H1 (cell line): Measurements from ENCODE around the gene KCNK15. TPM values are rescaled to one million over a fixed set of nuclear protein-coding genes. Genes with fewer than 3 reads are reported as not detected.

Source experiments
- CTCF ChIA-PET: fragments of 300-600 bp; sonication (Branson Sonifier 250); formaldehyde crosslinking; loops from one replicate; lab custom pipeline; 2021; ENCODE audit not compliant: partially characterized antibody; lab: Charles Lee
- POLR2A ChIA-PET: fragments of 300-600 bp; sonication (Branson Sonifier 250); formaldehyde crosslinking; loops from one replicate; lab custom pipeline; 2021; ENCODE audit warnings: inconsistent platforms; ENCODE audit not compliant: partially characterized antibody; lab: Charles Lee
- DNase-seq, 2 experiments: peaks; one replicate each; pipeline versions ENCODE4 v3.0.0 to v3.0.0-alpha.2; 2010 to 2022; ENCODE audit warnings: low spot score in 2 of 2, low read depth in 1 of 2, mixed read lengths in 1 of 2
- FAIRE-seq: peaks from 2 replicates; lab custom pipeline; 2011; peaks lifted over from hg19 to GRCh38; lab: Jason Lieb, UNC
- H2AFZ ChIP-seq: 2 replicates; pipeline ENCODE4 v1.8.1; 2012; ENCODE audit warnings: low read length, inconsistent platforms
- H2AK5ac ChIP-seq: 2 replicates; pipeline ENCODE4 v1.6.1; 2013; ENCODE audit warnings: low read depth, low read length
- H2BK120ac ChIP-seq: replicated peaks from 2 replicates; pipeline ENCODE3; 2013; ENCODE audit warnings: low read depth, low read length, inconsistent platforms
- H2BK12ac ChIP-seq: 2 replicates; pipeline ENCODE4 v1.6.1; 2013; ENCODE audit warnings: low read depth, low read length
- H2BK15ac ChIP-seq: 2 replicates; pipeline ENCODE4 v1.6.1; 2013; ENCODE audit warnings: low read length
- H2BK20ac ChIP-seq: 2 replicates; pipeline ENCODE4 v1.6.1; 2013; ENCODE audit warnings: low read length
- H2BK5ac ChIP-seq: 2 replicates; pipeline ENCODE4 v1.6.1; 2013; ENCODE audit warnings: low read depth, low read length
- H3K14ac ChIP-seq: 2 replicates; pipeline ENCODE4 v1.6.1; 2013; ENCODE audit warnings: inconsistent platforms; ENCODE audit not compliant: insufficient read length
- H3K18ac ChIP-seq: 2 replicates; pipeline ENCODE4 v1.6.1; 2013; ENCODE audit warnings: low read length; ENCODE audit errors: extremely low read depth
- H3K23ac ChIP-seq: 2 replicates; pipeline ENCODE4 v1.6.1; 2013; ENCODE audit warnings: inconsistent platforms; ENCODE audit not compliant: insufficient read length
- H3K23me2 ChIP-seq: 2 replicates; pipeline ENCODE4 v1.6.1; 2013; ENCODE audit warnings: low read depth, low read length
- H3K27ac ChIP-seq: 2 replicates; pipeline ENCODE4 v1.6.1; 2011; ENCODE audit warnings: low read depth, low read length, inconsistent platforms
- H3K27me3 ChIP-seq, 4 experiments: replicated peaks in 1 of 4; 1 replicate in 1 of 4; 2 replicates in 3 of 4; pipeline versions ENCODE4 v1.6.1 to v1.8.1; 2011 to 2013; ENCODE audit warnings: low read length in 3 of 4, mild to moderate bottlenecking in 3 of 4, inconsistent platforms in 2 of 4, mixed read lengths in 2 of 4, moderate library complexity in 1 of 4; ENCODE audit not compliant: control insufficient read depth in 3 of 4, insufficient read depth in 3 of 4; ENCODE audit errors: extremely low read depth in 1 of 4
- H3K36me3 ChIP-seq, 4 experiments: 2 replicates each; pipeline versions ENCODE4 v1.6.1 to v1.8.1; 2011 to 2013; ENCODE audit warnings: mild to moderate bottlenecking in 4 of 4, low read length in 3 of 4, moderate library complexity in 2 of 4, control low read depth in 1 of 4, inconsistent platforms in 1 of 4; ENCODE audit not compliant: insufficient read depth in 4 of 4, control insufficient read depth in 2 of 4
- H3K4ac ChIP-seq: replicated peaks from 2 replicates; pipeline ENCODE3; 2013; ENCODE audit warnings: low read length, low read depth, mixed read lengths, inconsistent platforms; ENCODE audit not compliant: insufficient read length
- H3K4me1 ChIP-seq, 4 experiments: replicated peaks in 1 of 4; 1 replicate in 1 of 4; 2 replicates in 3 of 4; pipeline versions ENCODE4 v1.6.1 to v1.8.1; 2011 to 2013; ENCODE audit warnings: low read length in 3 of 4, inconsistent platforms in 2 of 4, mixed read lengths in 1 of 4; ENCODE audit not compliant: insufficient read depth in 4 of 4, control insufficient read depth in 3 of 4
- H3K4me2 ChIP-seq, 2 experiments: 2 replicates each; pipeline versions ENCODE4 v1.6.1 to v1.8.1; 2011 to 2013; ENCODE audit warnings: low read depth in 2 of 2, low read length in 2 of 2, control low read depth in 1 of 2, inconsistent platforms in 1 of 2, mild to moderate bottlenecking in 1 of 2; ENCODE audit not compliant: insufficient read depth in 1 of 2
- H3K4me3 ChIP-seq, 4 experiments: fragments of 200-600, 300-600 bp in 1 of 4; sonication (generic), shearing (Covaris generic), sonication (Bioruptor Twin) in 1 of 4; 2 replicates each; pipeline versions ENCODE4 v1.5.1 to v1.8.1; 2011 to 2016; ENCODE audit warnings: low read length in 4 of 4, low read depth in 3 of 4, control low read depth in 2 of 4, inconsistent platforms in 2 of 4, mild to moderate bottlenecking in 2 of 4, mixed read lengths in 1 of 4, moderate library complexity in 1 of 4; ENCODE audit not compliant: insufficient read depth in 2 of 4; ENCODE audit errors: extremely low read depth in 1 of 4
- H3K56ac ChIP-seq: replicated peaks from 2 replicates; pipeline ENCODE3; 2013; ENCODE audit warnings: low read depth, mild to moderate bottlenecking, mixed read lengths, low read length, inconsistent platforms; ENCODE audit not compliant: insufficient read length
- H3K79me1 ChIP-seq: 2 replicates; pipeline ENCODE4 v1.6.1; 2013; ENCODE audit warnings: low read depth, low read length, control low read depth
- H3K79me2 ChIP-seq, 2 experiments: 2 replicates each; pipeline versions ENCODE4 v1.6.1 to v1.8.1; 2012 to 2013; ENCODE audit warnings: low read length in 2 of 2, mild to moderate bottlenecking in 2 of 2, inconsistent platforms in 1 of 2; ENCODE audit not compliant: insufficient read depth in 2 of 2, control insufficient read depth in 1 of 2
- H3K9ac ChIP-seq, 4 experiments: replicated peaks in 1 of 4; 1 replicate in 1 of 4; 2 replicates in 3 of 4; pipeline versions ENCODE4 v1.6.1 to v1.8.1; 2011 to 2013; ENCODE audit warnings: low read depth in 3 of 4, low read length in 3 of 4, control low read depth in 2 of 4, mild to moderate bottlenecking in 2 of 4, moderate library complexity in 2 of 4, inconsistent platforms in 1 of 4; ENCODE audit errors: extremely low read depth in 1 of 4
- H3K9me3 ChIP-seq, 2 experiments: 2 replicates each; pipeline versions ENCODE4 v1.6.1 to v1.8.1; 2012 to 2013; ENCODE audit warnings: mild to moderate bottlenecking in 2 of 2, moderate library complexity in 2 of 2, control low read depth in 1 of 2, inconsistent platforms in 1 of 2, low read depth in 1 of 2, low read length in 1 of 2, mixed read lengths in 1 of 2; ENCODE audit not compliant: insufficient read depth in 2 of 2
- H4K20me1 ChIP-seq, 2 experiments: replicated peaks in 1 of 2; 2 replicates each; pipeline versions ENCODE3 to v1.8.1; 2011 to 2013; ENCODE audit warnings: inconsistent platforms in 2 of 2, low read length in 2 of 2, mild to moderate bottlenecking in 1 of 2; ENCODE audit not compliant: insufficient read depth in 2 of 2, control insufficient read depth in 1 of 2
- H4K5ac ChIP-seq: 2 replicates; pipeline ENCODE4 v1.6.1; 2013; ENCODE audit warnings: low read length, low read depth, mixed read lengths, inconsistent platforms; ENCODE audit not compliant: insufficient read length
- H4K8ac ChIP-seq: 2 replicates; pipeline ENCODE4 v1.8.0; 2013; ENCODE audit warnings: mild to moderate bottlenecking, moderate library complexity, low read length, inconsistent platforms; ENCODE audit not compliant: insufficient read depth; ENCODE audit errors: extremely low read depth
- H4K91ac ChIP-seq: replicated peaks from 2 replicates; pipeline ENCODE3; 2013; ENCODE audit warnings: low read length, mixed read lengths, inconsistent platforms; ENCODE audit not compliant: insufficient read length
- BRCA1 ChIP-seq: IDR thresholded peaks from 2 replicates; pipeline ENCODE4 v1.6.1; 2012; ENCODE audit warnings: low read depth, low read length, improper control_type of control experiment
- CBX8 ChIP-seq: fragments of 300-800, 300-1000 bp; sonication (generic); IDR thresholded peaks from 2 replicates; pipeline ENCODE4 v1.7.1; 2016; ENCODE audit warnings: low read depth, low read length, borderline replicate concordance
- FOSL1 ChIP-seq: IDR thresholded peaks from 2 replicates; pipeline ENCODE4 v1.6.1; 2011; ENCODE audit warnings: mild to moderate bottlenecking, low read depth, low read length, moderate library complexity; ENCODE audit not compliant: insufficient read depth
- GTF2F1 ChIP-seq: IDR thresholded peaks from 2 replicates; pipeline ENCODE4 v1.6.1; 2012; ENCODE audit warnings: low read depth, low read length, improper control_type of control experiment, borderline replicate concordance
- JUND ChIP-seq: IDR thresholded peaks from 2 replicates; pipeline ENCODE4 v1.6.1; 2011; ENCODE audit warnings: mild to moderate bottlenecking, improper control_type of control experiment, low read length
- KDM1A ChIP-seq: fragments of 200-600, 300-600 bp; sonication (generic); IDR thresholded peaks from 2 replicates; pipeline ENCODE4 v1.7.1; 2016; ENCODE audit warnings: mild to moderate bottlenecking, low read length, borderline replicate concordance
- KDM4A ChIP-seq: IDR thresholded peaks from one replicate; pipeline ENCODE4 v1.7.1; 2012; ENCODE audit warnings: low read depth, mild to moderate bottlenecking, moderate library complexity, low read length, inconsistent platforms; ENCODE audit not compliant: severe bottlenecking
- MAFK ChIP-seq: IDR thresholded peaks from 2 replicates; pipeline ENCODE4 v1.6.1; 2012; ENCODE audit warnings: low read depth, mild to moderate bottlenecking, improper control_type of control experiment, low read length
- RNF2 ChIP-seq: fragments of 200-900, 300-1000 bp; sonication (generic); IDR thresholded peaks from 2 replicates; pipeline ENCODE4 v1.7.1; 2016; ENCODE audit warnings: borderline replicate concordance, low read depth, mild to moderate bottlenecking, antibody characterized with exemption, low read length; ENCODE audit not compliant: poor library complexity, severe bottlenecking; ENCODE audit errors: missing control alignments
- SIX5 ChIP-seq: IDR thresholded peaks from 2 replicates; pipeline ENCODE4 v1.6.1; 2011; ENCODE audit warnings: mild to moderate bottlenecking, low read depth, low read length
- SP2 ChIP-seq: IDR thresholded peaks from 2 replicates; pipeline ENCODE4 v1.6.1; 2012; ENCODE audit warnings: mild to moderate bottlenecking, low read length, inconsistent platforms
- TAF7 ChIP-seq: optimal IDR thresholded peaks from 2 replicates; pipeline ENCODE3; 2011; ENCODE audit warnings: low read depth, mild to moderate bottlenecking, inconsistent platforms, low read length, moderate library complexity, borderline replicate concordance
- WGBS, 2 experiments: shearing (Covaris generic) in 1 of 2; methylation state at CpG; one replicate each; pipeline versions ENCODE4 v1.1.6 to v1.1.7; 2013 to 2015; ENCODE audit warnings: low lambda C conversion rate in 2 of 2, mixed read lengths in 2 of 2, inconsistent platforms in 1 of 2, low coverage in 1 of 2, missing lambda C conversion rate in 1 of 2; ENCODE audit not compliant: insufficient replicate concordance in 2 of 2, insufficient coverage in 1 of 2, insufficient read length in 1 of 2; ENCODE audit errors: extremely low coverage in 1 of 2, missing lambda C conversion rate in 1 of 2; 5-methylcytosine and 5-hydroxymethylcytosine counted together
- polyA plus RNA-seq, 7 experiments: library from polyadenylated mRNA; depleted of rRNA in 3 of 7; stranded (reverse) in 5 of 7; unstranded in 2 of 7; fragments of >200 nt in 5 of 7; fragments of 200-250 nt in 2 of 7; gene quantifications; 1 replicate in 5 of 7; 2 replicates in 1 of 7; 4 replicates in 1 of 7; pipeline versions ENCODE4 v1.2.1 to v1.2.3, GENCODE V29; 2011 to 2013; ENCODE audit warnings: missing spikeins in 2 of 7, mixed read lengths in 2 of 7
- total RNA-seq: library from RNA; stranded (reverse); fragmentation: NEBNext Ultra II Directional; extraction: Animal tissue kit (Norgen Biotek cat#: 25700); gene quantifications from 2 replicates; pipeline ENCODE4 v1.2.1, GENCODE V29; 2021
- TF ChIP-seq, protein P1 (sequence below): IDR thresholded peaks from 2 replicates; pipeline ENCODE4 v1.6.1; 2011; ENCODE audit warnings: low read depth, mild to moderate bottlenecking, low read length; ENCODE audit not compliant: insufficient read depth

Gene KCNK15
- total and polyA plus RNA-seq, 2 of the 8 experiments (the other 6 are each of a cell fraction or from before 2014, with no cell fraction given) = 0.24 to 0.33 TPM

DNA sequence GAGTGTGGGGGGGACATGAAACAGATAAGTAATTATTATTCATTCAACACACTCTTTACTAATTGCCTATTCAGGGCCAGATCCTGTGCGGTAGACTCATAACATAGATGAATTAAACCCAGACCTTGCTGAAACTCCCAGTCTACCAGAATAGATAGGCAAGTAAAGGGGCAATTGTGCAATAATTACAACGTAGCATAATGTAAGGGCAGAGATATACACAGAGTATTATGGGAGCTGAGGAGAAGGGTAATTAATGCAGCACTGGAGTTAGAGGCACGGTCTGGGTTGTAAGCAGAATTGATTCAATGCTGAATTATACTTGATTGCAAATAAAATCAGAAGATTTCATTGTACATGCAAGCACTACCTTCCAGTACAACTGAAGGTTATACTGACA lies 35.5 kb downstream of the KCNK15 start:
- Histone ChIP-seq H2BK12ac (no peak overlapping the region), H3K4ac (no peak overlapping the region), H2BK20ac (no peak overlapping the region), H4K91ac (no peak overlapping the region), H3K27me3 (no peaks in the 10 kb centered on the region), H3K56ac (no peak overlapping the region), H3K4me1 (peaks cover 11 to 14% (median 13%) of the 10 kb centered on the region in 4 experiments), H3K4me2 (no peak overlapping the region), H2BK5ac (no peak overlapping the region), H2BK120ac (no peak overlapping the region), H3K4me3 (no peak overlapping the region), H3K23me2 (no peaks in the 10 kb centered on the region), H3K27ac (no peak overlapping the region), H4K20me1 (peaks cover 25 to 36% of the 10 kb centered on the region in 2 experiments), H3K14ac (no peak overlapping the region), H2AK5ac (no peak overlapping the region), H3K79me1 (peaks cover 9% of the 10 kb centered on the region; the same call in 1 of the 2 replicates), H3K79me2 (peaks cover 0 to 11% of the 10 kb centered on the region in 2 experiments; a peak in 1 of 4 replicates), H4K8ac (no peak overlapping the region), H4K5ac (no peak overlapping the region), H3K9me3 (no peaks in the 10 kb centered on the region), H3K36me3 (no peaks in the 10 kb centered on the region), H2BK15ac (no peak overlapping the region), H3K23ac (no peak overlapping the region), H2AFZ (no peak overlapping the region), H3K9ac (no peak overlapping the region), H3K18ac (no peak overlapping the region)
- CTCF ChIA-PET = interaction anchor here (1.1 to 11.1 kb wide), 3 partner anchors 21 to 34 kb away, joined by 4 to 170 read pairs (median 55); partner anchors contain the start of gene KCNK15
- WGBS, 2 experiments = 89% methylated on average over 3 of the region's 3 CpGs; no CpG with 5 or more reads in 1 of the 2 experiments
- POLR2A ChIA-PET = interaction anchor here (1.8 kb wide), 1 partner anchor 10 kb away, joined by 4 read pairs; no protein-coding TSS in a partner anchor
- DNase-seq (no peak), FAIRE-seq (no peak)
- TF ChIP-seq FOSL1 = no peak
- TF ChIP-seq BRCA1 = no peak
- TF ChIP-seq JUND = no peak
- TF ChIP-seq KDM1A = no peak
- no peak for TF ChIP-seq TAF7
- no peak for TF ChIP-seq SIX5
- no peak for TF ChIP-seq SP2
- no peak for TF ChIP-seq KDM4A
- TF ChIP-seq RNF2 = no peak
- TF ChIP-seq, protein P1, sequence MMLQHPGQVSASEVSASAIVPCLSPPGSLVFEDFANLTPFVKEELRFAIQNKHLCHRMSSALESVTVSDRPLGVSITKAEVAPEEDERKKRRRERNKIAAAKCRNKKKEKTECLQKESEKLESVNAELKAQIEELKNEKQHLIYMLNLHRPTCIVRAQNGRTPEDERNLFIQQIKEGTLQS = no peak
- no peak for TF ChIP-seq GTF2F1
- TF ChIP-seq MAFK = no peak
- TF ChIP-seq CBX8 = no peak
